Kidney epithelial cell (primary cell): ENCODE measurements around the gene ACOT11. TPM values are rescaled to one million over a fixed set of nuclear protein-coding genes. Genes with fewer than 3 reads are reported as not detected.

ENCODE experiments used
- DNase-seq: peaks from one replicate; pipeline ENCODE4 v3.0.0-alpha.2; 2010; ENCODE audit warnings: low read depth
- H3K27me3 ChIP-seq: 2 replicates; pipeline ENCODE4 v1.6.0; 2011; ENCODE audit warnings: low read length; ENCODE audit not compliant: control insufficient read depth, insufficient read depth
- H3K36me3 ChIP-seq: 2 replicates; pipeline ENCODE4 v1.5.1; 2011; ENCODE audit warnings: low read length; ENCODE audit not compliant: control insufficient read depth, insufficient read depth
- H3K4me3 ChIP-seq: 2 replicates; pipeline ENCODE4 v1.5.1; 2011; ENCODE audit warnings: low read depth, mild to moderate bottlenecking, control low read depth, low read length
- total RNA-seq: library from RNA; depleted of rRNA; stranded (reverse); fragments of >200 nt; gene quantifications from 2 replicates; pipeline ENCODE4 v1.2.3, GENCODE V29; 2015
- TF ChIP-seq, protein P1 (sequence below): IDR thresholded peaks from 2 replicates; pipeline ENCODE4 v1.5.1; 2011; ENCODE audit warnings: mild to moderate bottlenecking, moderate library complexity, low read length, control low read depth, inconsistent platforms; ENCODE audit not compliant: insufficient read depth, poor library complexity, severe bottlenecking

The ACOT11 gene
- total RNA-seq, 1 donor from 2014 or later: 3.1 TPM

DNA sequence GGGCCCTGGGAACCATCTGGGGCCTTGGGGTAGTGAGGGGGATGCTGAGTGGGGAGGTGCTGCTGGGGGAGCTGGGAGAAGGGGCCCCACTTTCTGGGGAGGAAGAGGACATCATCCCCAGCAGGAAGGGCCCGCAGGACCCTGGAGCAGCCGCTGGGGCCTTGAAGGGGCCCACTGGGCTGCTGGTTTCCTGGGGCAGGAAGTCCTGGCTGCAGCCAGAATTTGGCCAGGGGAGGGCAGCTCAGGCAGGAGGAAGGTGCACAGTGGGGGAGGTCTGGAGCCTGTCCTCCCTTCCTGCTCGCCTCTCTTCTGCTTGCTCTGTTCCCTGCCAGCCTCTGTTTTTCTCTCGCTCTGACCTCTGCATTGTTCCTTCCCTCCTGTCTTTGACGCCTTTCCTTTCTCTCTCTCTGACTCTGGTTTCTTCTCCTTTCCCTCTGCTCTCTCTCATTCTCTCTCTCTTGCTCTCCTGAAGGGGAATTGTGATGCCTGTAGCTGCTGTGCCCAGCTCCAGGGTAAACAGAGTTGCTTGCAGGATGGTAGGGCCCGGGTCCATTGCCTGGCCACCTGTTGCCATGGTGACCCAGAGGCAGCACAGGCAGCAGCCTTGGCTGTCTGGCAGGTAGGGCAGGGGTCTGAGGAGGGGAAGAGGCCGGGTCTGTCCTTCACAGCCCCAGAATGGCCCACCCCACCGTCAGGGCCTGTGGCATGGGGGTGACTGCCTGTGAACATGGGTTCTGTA is 23.9 kb downstream of the ACOT11 start:
- Histone ChIP-seq H3K27me3 (peaks cover 6% of the 10 kb centered on the region), H3K36me3 (no peaks in the 10 kb centered on the region), H3K4me3 (no peak overlapping the region)
- TF ChIP-seq, protein P1, sequence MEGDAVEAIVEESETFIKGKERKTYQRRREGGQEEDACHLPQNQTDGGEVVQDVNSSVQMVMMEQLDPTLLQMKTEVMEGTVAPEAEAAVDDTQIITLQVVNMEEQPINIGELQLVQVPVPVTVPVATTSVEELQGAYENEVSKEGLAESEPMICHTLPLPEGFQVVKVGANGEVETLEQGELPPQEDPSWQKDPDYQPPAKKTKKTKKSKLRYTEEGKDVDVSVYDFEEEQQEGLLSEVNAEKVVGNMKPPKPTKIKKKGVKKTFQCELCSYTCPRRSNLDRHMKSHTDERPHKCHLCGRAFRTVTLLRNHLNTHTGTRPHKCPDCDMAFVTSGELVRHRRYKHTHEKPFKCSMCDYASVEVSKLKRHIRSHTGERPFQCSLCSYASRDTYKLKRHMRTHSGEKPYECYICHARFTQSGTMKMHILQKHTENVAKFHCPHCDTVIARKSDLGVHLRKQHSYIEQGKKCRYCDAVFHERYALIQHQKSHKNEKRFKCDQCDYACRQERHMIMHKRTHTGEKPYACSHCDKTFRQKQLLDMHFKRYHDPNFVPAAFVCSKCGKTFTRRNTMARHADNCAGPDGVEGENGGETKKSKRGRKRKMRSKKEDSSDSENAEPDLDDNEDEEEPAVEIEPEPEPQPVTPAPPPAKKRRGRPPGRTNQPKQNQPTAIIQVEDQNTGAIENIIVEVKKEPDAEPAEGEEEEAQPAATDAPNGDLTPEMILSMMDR: no peak
- DNase-seq: no peak

DNA sequence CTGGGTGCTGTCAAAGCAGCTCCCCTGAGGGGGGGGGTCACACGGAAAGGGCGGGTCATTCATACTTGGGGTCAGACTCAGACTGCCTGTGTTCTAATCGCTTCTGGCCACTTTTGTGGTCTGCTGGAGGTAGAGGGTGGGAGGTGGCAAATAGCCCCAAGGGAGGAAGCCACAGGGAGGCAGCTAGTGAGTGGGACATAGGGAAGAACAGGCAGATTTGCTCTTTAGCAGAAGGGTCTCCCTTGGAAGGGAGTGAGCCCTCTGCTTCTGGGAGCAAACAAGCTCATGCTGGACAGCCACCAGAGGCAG is 24.5 kb downstream of the ACOT11 start:
- TF ChIP-seq, protein P1: no peak
- DNase-seq: no peak
- peaks cover 6% of the 10 kb centered on the region for H3K27me3 ChIP-seq
- no peak overlapping the region for H3K4me3 ChIP-seq
- H3K36me3 ChIP-seq: no peaks in the 10 kb centered on the region

DNA sequence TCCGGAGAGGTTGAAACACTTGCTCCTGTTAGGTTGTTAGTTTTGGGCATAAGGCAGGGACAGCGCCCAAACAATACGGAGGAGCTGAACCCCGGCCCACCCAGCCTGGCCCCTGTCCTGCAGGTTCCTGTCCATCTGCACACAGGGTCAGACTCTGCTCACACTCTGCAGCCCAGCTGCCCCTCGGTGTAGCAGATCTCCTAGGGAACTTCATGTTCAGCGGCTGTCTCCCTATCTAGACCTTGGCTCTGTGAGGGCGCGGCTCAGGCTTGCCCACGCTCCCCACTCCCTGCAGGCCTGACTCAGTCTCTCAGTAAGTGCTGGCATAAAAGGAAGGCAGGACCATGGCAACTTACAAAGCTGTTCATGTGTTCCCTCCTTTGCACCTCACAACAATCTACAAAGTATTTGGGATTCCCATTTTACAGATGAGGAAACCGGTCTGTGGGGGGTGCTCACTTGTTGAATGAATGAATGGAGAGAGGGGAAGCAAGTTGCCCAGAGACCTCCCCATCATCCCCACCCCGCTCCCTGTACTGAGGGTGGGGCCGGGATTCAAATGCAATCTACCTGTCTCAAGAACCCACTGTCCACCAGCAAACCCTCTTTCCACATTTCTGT is 26.2 kb downstream of the ACOT11 start:
- no peak overlapping the region for H3K4me3 ChIP-seq

DNA sequence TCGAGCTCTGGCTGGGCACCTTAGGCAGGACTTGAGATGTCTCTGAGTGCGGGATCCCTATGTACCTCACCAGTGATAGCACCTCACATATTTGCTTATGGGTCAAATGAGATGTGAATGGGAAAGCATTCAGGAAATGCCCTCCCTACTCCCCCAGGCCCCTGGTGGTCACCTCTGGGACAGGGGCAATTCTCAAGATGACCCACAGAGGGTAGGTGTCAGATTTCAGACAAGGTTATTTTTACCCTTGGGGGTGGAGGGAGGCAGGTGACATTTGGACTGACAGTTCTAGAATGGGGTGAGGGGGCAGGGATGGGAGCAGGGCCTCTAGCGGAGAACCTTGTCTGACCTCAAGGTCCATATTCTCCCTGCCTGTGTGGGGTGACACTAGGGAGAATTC is 27.1 kb downstream of the ACOT11 start:
- Histone ChIP-seq H3K4me3 (no peak overlapping the region), H3K36me3 (no peaks in the 10 kb centered on the region), H3K27me3 (peaks cover 6% of the 10 kb centered on the region)
- DNase-seq: no peak
- TF ChIP-seq, protein P1: no peak

More for the DNA sequence above, 26.2 kb downstream of the ACOT11 start:
- TF ChIP-seq, protein P1: no peak
- Histone ChIP-seq H3K27me3 (peaks cover 6% of the 10 kb centered on the region), H3K36me3 (no peaks in the 10 kb centered on the region)
- DNase-seq: no peak

DNA sequence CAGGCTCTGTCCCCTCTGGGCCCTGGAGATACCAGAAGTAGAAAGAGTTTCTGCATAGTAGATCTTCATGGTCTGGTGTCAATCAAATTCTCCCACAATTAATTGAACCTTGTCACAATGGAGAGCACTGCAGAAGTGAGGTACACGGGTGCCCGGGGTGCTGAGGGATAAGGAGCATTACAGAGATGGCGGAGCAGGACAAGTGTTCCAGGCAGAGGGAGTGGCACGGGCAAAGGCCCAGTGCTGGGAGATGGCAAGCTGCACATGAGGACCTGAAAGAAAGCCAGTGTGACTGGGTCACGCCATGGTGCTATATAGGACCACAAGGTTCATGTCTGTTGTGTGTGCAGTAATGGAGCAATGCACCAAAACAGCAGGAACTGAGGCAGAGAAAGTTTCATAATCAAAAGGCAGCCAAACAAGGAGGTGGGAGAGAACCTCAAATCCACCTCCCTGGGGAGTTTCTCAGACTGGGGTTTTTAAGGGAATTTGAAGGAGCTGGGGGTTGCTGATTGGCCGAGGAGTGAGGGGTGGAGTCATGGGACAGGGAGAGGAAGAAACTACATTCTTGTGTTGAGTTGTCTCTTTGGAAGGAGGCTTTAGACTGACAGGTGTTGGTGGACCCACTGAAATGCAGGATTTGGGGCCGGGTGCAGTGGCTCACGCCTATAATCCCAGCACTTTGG is 27.7 kb downstream of the ACOT11 start:
- H3K4me3 ChIP-seq: no peak overlapping the region
- H3K36me3 ChIP-seq: no peaks in the 10 kb centered on the region
- DNase-seq: no peak
- TF ChIP-seq, protein P1: no peak
- peaks cover 6% of the 10 kb centered on the region for H3K27me3 ChIP-seq

DNA sequence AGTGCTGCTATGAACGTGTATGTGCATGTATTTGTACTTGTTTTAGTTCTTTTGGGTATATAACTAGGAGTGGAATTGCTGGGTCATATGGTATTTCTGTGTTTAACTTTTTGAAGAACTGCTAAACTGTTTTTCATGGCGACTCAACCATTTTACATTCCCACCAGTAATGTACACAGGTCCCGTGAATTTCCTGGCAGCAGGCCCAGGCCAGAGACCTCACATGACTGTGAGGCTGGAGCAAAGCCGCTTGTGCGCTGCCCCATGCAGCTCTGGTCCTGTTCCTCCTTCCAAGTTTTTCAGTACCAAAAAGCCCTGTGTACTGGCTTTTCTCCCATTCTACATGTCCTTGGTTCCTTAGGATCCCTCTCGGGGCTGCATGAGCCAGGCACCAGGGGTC is 29.6 kb downstream of the ACOT11 start:
- TF ChIP-seq, protein P1: no peak
- Histone ChIP-seq H3K4me3 (no peak overlapping the region), H3K36me3 (no peaks in the 10 kb centered on the region), H3K27me3 (peaks cover 6% of the 10 kb centered on the region)
- no peak for DNase-seq
